HEK293 (cell line): ENCODE data around the gene RASA2.

Source experiments
- BCL11A ChIP-seq: fragments of 450-650 bp; formaldehyde crosslinking; IDR thresholded peaks from 2 replicates; pipeline ENCODE4 v1.5.1; 2016; ENCODE audit warnings: low read depth, missing biosample characterization, missing genetic modification characterization
- CTCF ChIP-seq: fragments of 450-650 bp; formaldehyde crosslinking; IDR thresholded peaks from 2 replicates; pipeline ENCODE4 v1.5.1; 2016; ENCODE audit warnings: missing biosample characterization, missing genetic modification characterization
- HOXC10 ChIP-seq: sonication (generic); formaldehyde crosslinking; IDR thresholded peaks from 2 replicates; pipeline ENCODE4 v1.8.1; 2023; ENCODE audit warnings: mild to moderate bottlenecking, missing genetic modification reagents
- OVOL3 ChIP-seq: fragments of 450-650 bp; formaldehyde crosslinking; IDR thresholded peaks from 2 replicates; pipeline ENCODE4 v1.5.1; 2016; ENCODE audit warnings: missing biosample characterization, missing genetic modification characterization
- ZNF792 ChIP-seq: fragments of 450-650 bp; formaldehyde crosslinking; IDR thresholded peaks from 2 replicates; pipeline ENCODE4 v1.5.1; 2016; ENCODE audit warnings: missing biosample characterization, missing genetic modification characterization
- TF ChIP-seq, protein P1 (sequence below): fragments of 450-650 bp; formaldehyde crosslinking; IDR thresholded peaks from 2 replicates; pipeline ENCODE4 v1.5.1; 2016; ENCODE audit warnings: missing biosample characterization, missing genetic modification characterization

DNA sequence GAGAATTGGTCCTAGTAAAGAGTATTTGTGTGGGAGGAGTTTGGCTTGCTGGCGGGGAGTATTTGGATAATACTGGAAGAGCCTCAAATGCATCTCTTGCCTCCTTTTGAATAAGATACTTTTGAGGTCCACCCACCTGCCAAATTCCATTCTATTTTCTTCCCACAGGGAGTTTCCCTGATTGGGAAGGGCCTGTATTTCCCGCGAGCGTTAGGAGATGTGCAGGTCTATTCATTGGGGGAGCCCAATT is 406 bp upstream of the RASA2 start:
- TF ChIP-seq, protein P1, sequence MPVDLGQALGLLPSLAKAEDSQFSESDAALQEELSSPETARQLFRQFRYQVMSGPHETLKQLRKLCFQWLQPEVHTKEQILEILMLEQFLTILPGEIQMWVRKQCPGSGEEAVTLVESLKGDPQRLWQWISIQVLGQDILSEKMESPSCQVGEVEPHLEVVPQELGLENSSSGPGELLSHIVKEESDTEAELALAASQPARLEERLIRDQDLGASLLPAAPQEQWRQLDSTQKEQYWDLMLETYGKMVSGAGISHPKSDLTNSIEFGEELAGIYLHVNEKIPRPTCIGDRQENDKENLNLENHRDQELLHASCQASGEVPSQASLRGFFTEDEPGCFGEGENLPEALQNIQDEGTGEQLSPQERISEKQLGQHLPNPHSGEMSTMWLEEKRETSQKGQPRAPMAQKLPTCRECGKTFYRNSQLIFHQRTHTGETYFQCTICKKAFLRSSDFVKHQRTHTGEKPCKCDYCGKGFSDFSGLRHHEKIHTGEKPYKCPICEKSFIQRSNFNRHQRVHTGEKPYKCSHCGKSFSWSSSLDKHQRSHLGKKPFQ (tag by site-specific recombination), result no peak
- TF ChIP-seq ZNF792 (tag by site-specific recombination) (no peak), CTCF (tag by site-specific recombination) (no peak), HOXC10 (CRISPR knock-in tag) (no peak), OVOL3 (no peak), BCL11A (no peak)
